Endometrium (tissue), 2 donors: ENCODE measurements around the gene KCNH4.

Experiments
- FAIRE-seq: peaks from 2 replicates; lab custom pipeline; 2012; peaks lifted over from hg19 to GRCh38; lab: Jason Lieb, UNC
- donor health status: control.
- donor health status: control.

The KCNH4 gene

GRCh38 chr17:42136654-42137051, 44.3 kb downstream of the KCNH4 start:
- no peak for FAIRE-seq

- FAIRE-seq: no peak
Measured at GRCh38 chr17:42135664-42136653, 45.0 kb downstream of the KCNH4 start.

- no peak for FAIRE-seq
Measured at GRCh38 chr17:42135151-42135550, 45.8 kb downstream of the KCNH4 start.

GRCh38 chr17:42133461-42134041, 47.4 kb downstream of the KCNH4 start:
- no peak for FAIRE-seq

GRCh38 chr17:42132941-42133340, 48.0 kb downstream of the KCNH4 start:
- FAIRE-seq: no peak

- no peak for FAIRE-seq
Measured at GRCh38 chr17:42131981-42132432, 48.9 kb downstream of the KCNH4 start.

- FAIRE-seq: no peak
Measured at GRCh38 chr17:42131232-42131631, 49.7 kb downstream of the KCNH4 start.

GRCh38 chr17:42130310-42130936, 50.5 kb downstream of the KCNH4 start:
- no peak for FAIRE-seq

- FAIRE-seq: no peak
Measured at GRCh38 chr17:42129109-42129837, 51.7 kb downstream of the KCNH4 start.

GRCh38 chr17:42127414-42127813, 53.5 kb downstream of the KCNH4 start:
- no peak for FAIRE-seq

- FAIRE-seq: no peak
Measured at GRCh38 chr17:42126836-42127235, 54.1 kb downstream of the KCNH4 start.

GRCh38 chr17:42125565-42125964, 55.4 kb downstream of the KCNH4 start:
- FAIRE-seq: no peak

- FAIRE-seq: no peak
Measured at GRCh38 chr17:42124256-42124655, 56.7 kb downstream of the KCNH4 start.

- no peak for FAIRE-seq
Measured at GRCh38 chr17:42122371-42123303, 58.3 kb downstream of the KCNH4 start, which contains the start of gene HSPB9. Gene HSPB9, plus strand, starts transcription at chr17:42122804. Its CDS starts 47 bp downstream, at chr17:42122851.

- FAIRE-seq: no peak
Measured at GRCh38 chr17:42120770-42121769, 59.9 kb downstream of the KCNH4 start, which contains the start of gene KAT2A. Gene KAT2A, minus strand, starts transcription at chr17:42121367. Its CDS starts 63 bp downstream, at chr17:42121304.

- no peak for FAIRE-seq
Measured at GRCh38 chr17:42120161-42120769, 60.7 kb downstream of the KCNH4 start.

GRCh38 chr17:42119301-42119700, 61.6 kb downstream of the KCNH4 start:
- no peak for FAIRE-seq

- no peak for FAIRE-seq
Measured at GRCh38 chr17:42118545-42118944, 62.4 kb downstream of the KCNH4 start.

GRCh38 chr17:42118126-42118510, 62.8 kb downstream of the KCNH4 start:
- no peak for FAIRE-seq
